Activated CD8-positive, alpha-beta memory T cell treated with anti-CD3 and anti-CD28 coated beads, Interleukin-2, amount 10 ng/mL, durations not matched to agents 7 days and 5 days (primary cell): ENCODE data around the gene CDON. TPM values are rescaled to one million over a fixed set of nuclear protein-coding genes. Genes with fewer than 3 reads are reported as not detected.

Experiments used
- ATAC-seq: fragments of 150-1000 bp; cut with Tn5 transposase; one replicate; pipeline ENCODE4 v1.10.0; 2021; ENCODE audit warnings: moderate library complexity
- CTCF ChIA-PET: fragments of 350-600 bp; sonication (Branson Sonifier 250); formaldehyde crosslinking; loops from one replicate; lab custom pipeline; 2021; ENCODE audit warnings: antibody characterized with exemption; lab: Charles Lee
- DNase-seq: peaks from one replicate; pipeline ENCODE4 v3.0.0-alpha.2; 2020
- H3K27ac Mint-ChIP-seq: one replicate; pipeline ENCODE4 v1.8.0; 2021; ENCODE audit warnings: mild to moderate bottlenecking, mixed read lengths
- H3K27me3 Mint-ChIP-seq: one replicate; pipeline ENCODE4 v1.8.0; 2021; ENCODE audit warnings: mixed read lengths
- H3K36me3 Mint-ChIP-seq: one replicate; pipeline ENCODE4 v1.8.0; 2021; ENCODE audit warnings: mild to moderate bottlenecking, mixed read lengths
- H3K4me1 Mint-ChIP-seq: one replicate; pipeline ENCODE4 v1.8.0; 2021; ENCODE audit warnings: mixed read lengths
- H3K4me3 Mint-ChIP-seq: one replicate; pipeline ENCODE4 v1.8.0; 2021; ENCODE audit warnings: mild to moderate bottlenecking, moderate library complexity, mixed read lengths
- H3K9me3 Mint-ChIP-seq: one replicate; pipeline ENCODE4 v1.8.0; 2022; ENCODE audit warnings: low read depth, mixed read lengths
- total RNA-seq, 2 experiments: library from RNA; stranded (reverse); gene quantifications; one replicate each; pipeline ENCODE4 v1.2.3, GENCODE V29; 2021

CDON gene, protein sequence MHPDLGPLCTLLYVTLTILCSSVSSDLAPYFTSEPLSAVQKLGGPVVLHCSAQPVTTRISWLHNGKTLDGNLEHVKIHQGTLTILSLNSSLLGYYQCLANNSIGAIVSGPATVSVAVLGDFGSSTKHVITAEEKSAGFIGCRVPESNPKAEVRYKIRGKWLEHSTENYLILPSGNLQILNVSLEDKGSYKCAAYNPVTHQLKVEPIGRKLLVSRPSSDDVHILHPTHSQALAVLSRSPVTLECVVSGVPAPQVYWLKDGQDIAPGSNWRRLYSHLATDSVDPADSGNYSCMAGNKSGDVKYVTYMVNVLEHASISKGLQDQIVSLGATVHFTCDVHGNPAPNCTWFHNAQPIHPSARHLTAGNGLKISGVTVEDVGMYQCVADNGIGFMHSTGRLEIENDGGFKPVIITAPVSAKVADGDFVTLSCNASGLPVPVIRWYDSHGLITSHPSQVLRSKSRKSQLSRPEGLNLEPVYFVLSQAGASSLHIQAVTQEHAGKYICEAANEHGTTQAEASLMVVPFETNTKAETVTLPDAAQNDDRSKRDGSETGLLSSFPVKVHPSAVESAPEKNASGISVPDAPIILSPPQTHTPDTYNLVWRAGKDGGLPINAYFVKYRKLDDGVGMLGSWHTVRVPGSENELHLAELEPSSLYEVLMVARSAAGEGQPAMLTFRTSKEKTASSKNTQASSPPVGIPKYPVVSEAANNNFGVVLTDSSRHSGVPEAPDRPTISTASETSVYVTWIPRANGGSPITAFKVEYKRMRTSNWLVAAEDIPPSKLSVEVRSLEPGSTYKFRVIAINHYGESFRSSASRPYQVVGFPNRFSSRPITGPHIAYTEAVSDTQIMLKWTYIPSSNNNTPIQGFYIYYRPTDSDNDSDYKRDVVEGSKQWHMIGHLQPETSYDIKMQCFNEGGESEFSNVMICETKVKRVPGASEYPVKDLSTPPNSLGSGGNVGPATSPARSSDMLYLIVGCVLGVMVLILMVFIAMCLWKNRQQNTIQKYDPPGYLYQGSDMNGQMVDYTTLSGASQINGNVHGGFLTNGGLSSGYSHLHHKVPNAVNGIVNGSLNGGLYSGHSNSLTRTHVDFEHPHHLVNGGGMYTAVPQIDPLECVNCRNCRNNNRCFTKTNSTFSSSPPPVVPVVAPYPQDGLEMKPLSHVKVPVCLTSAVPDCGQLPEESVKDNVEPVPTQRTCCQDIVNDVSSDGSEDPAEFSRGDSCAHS (N-terminal part only)
- 1 to 10 TPM; 1.5 to 1.8 TPM for total RNA-seq

- Mint-ChIP-seq H3K27ac (peak within 1 kb of the TSS; percentile 95), H3K4me1 (peaks cover 7% of the 10 kb centered on the region), H3K4me3 (peak within 1 kb of the TSS; percentile 69), H3K9me3 (no peaks in the 10 kb centered on the region), H3K27me3 (peaks cover 56% of the 10 kb centered on the region), H3K36me3 (no peaks in the 10 kb centered on the region)
- CTCF ChIA-PET = interaction anchor here (0.8 to 1.4 kb wide), 2 partner anchors 9 to 148 kb away, joined by 3 to 4 read pairs; partner anchors contain the start of genes FAM118B and RPUSD4
- DNase-seq (peak; percentile 92), ATAC-seq (peak; percentile 97)
Observed at GRCh38 chr11:126062679-126063506, at the start of gene CDON. TSS of gene CDON (minus strand) at chr11:126062866. CDS start at chr11:126023476, 39,390 bp downstream.

DNA sequence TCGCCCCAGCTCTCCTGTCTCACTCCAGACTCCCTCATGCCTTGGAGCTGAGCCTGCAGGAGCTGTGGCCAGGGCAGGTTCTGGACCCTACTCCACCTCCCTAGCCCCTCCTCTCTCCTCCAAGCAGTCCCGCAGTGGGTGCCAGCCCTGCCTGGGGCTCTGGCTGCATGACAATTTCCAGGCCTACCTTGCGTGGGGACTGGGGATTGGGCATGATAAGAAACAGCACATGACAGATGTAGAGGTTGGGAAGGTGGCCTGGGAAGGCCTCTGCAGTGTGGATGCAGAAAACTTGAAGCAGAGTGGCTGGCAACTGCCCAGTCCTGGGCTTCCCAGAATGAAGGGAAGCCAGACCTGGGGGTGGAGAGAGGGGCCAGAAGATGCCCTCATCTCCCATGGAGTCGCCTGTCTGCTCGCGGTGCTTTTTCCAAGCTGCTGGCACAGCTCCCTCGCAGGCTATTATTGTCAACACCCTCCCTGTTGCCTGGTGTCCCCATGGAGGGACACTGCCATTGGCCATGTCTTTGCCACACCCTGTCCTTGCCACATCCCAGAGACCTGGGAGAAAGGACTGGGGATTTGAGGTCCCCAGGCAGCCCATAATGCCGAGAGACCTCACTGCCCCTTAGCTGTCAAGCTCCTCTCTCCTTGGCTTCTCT lies 48.9 kb upstream of the CDON start:
- H3K4me3 Mint-ChIP-seq = no peak overlapping the region
- H3K27ac Mint-ChIP-seq = no peak overlapping the region
- H3K36me3 Mint-ChIP-seq = no peaks in the 10 kb centered on the region
- CTCF ChIA-PET = no interaction called here
- ATAC-seq (no peak), DNase-seq (no peak)
- peaks cover 16% of the 10 kb centered on the region for H3K4me1 Mint-ChIP-seq
- H3K9me3 Mint-ChIP-seq = no peaks in the 10 kb centered on the region
- no peaks in the 10 kb centered on the region for H3K27me3 Mint-ChIP-seq

GRCh38 chr11:126109941-126110731 lies 47.5 kb upstream of the CDON start:
- Mint-ChIP-seq H3K27ac (peak overlapping the region; percentile 39), H3K9me3 (no peaks in the 10 kb centered on the region), H3K4me3 (no peak overlapping the region), H3K36me3 (no peaks in the 10 kb centered on the region), H3K27me3 (no peaks in the 10 kb centered on the region), H3K4me1 (peaks cover 16% of the 10 kb centered on the region)
- peak; percentile 43 for DNase-seq
- ATAC-seq = peak; percentile 76
- CTCF ChIA-PET = interaction anchor here (1.7 kb wide), 1 partner anchor 83 kb away, joined by 4 read pairs; no protein-coding TSS in a partner anchor

GRCh38 chr11:126106594-126107328 lies 44.1 kb upstream of the CDON start:
- H3K9me3 Mint-ChIP-seq = no peaks in the 10 kb centered on the region
- H3K36me3 Mint-ChIP-seq = no peaks in the 10 kb centered on the region
- peaks cover 16% of the 10 kb centered on the region for H3K4me1 Mint-ChIP-seq
- no peaks in the 10 kb centered on the region for H3K27me3 Mint-ChIP-seq
- no peak for DNase-seq
- H3K4me3 Mint-ChIP-seq = no peak overlapping the region
- ATAC-seq = no peak
- CTCF ChIA-PET = no interaction called here
- H3K27ac Mint-ChIP-seq = no peak overlapping the region

DNA sequence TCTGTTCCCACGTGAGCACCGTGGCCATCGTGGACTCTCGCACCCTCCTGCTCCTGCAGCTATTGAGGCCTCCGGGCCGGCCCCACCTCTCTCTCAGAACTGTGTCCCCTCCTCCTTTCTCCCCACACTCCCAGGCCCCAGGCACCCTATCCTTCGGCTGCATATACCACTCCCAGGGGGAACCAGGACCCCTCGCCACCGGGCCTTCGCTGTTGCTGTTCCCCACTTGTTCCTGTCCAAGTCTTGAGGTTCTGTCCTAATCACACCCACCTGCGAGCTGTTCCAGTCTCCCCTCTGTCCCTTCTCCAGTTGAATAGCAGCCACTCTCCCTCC lies 43.0 kb upstream of the CDON start:
- Mint-ChIP-seq H3K27me3 (no peaks in the 10 kb centered on the region), H3K4me1 (peaks cover 13% of the 10 kb centered on the region), H3K36me3 (no peaks in the 10 kb centered on the region), H3K4me3 (no peak overlapping the region), H3K27ac (no peak overlapping the region), H3K9me3 (no peaks in the 10 kb centered on the region)
- ATAC-seq (no peak), DNase-seq (no peak)
- CTCF ChIA-PET = no interaction called here

DNA sequence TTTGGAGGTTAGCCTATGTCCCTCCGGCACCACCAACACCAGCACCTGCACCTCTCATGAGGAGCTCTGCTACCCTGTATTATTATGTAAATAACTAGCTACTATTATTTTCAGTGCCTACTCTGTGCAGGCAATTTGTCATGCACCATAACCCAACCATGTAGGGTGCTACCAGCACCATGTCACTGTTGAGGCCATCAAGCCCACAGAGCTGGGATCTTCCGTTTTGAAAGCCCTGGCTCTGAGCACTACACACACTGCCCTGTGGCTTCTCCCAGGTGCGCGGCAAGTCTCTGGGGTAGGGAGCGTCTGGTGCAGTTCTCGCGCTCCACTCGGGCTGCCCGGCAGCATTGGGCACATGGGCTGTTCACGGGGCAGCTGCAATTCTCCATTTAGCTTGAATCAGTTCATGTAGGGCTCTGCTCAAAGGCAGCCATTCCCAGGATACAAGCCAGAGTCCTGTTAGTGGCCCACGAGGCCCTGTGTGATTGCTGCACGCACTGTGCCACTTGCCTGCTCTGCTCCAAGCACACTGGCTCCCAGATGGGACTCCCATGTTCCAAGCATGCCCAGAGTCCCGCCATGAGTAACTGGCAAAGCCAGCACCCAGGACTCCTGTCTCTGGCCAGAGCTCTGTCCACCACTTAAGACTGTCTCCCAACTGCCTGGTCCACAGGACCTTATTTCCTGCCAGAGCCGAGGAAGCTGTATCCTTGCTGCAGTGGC lies 42.5 kb upstream of the CDON start:
- Mint-ChIP-seq H3K36me3 (no peaks in the 10 kb centered on the region), H3K27ac (no peak overlapping the region), H3K4me1 (peaks cover 8% of the 10 kb centered on the region), H3K27me3 (no peaks in the 10 kb centered on the region), H3K9me3 (no peaks in the 10 kb centered on the region), H3K4me3 (no peak overlapping the region)
- ATAC-seq (no peak), DNase-seq (no peak)
- CTCF ChIA-PET = no interaction called here

DNA sequence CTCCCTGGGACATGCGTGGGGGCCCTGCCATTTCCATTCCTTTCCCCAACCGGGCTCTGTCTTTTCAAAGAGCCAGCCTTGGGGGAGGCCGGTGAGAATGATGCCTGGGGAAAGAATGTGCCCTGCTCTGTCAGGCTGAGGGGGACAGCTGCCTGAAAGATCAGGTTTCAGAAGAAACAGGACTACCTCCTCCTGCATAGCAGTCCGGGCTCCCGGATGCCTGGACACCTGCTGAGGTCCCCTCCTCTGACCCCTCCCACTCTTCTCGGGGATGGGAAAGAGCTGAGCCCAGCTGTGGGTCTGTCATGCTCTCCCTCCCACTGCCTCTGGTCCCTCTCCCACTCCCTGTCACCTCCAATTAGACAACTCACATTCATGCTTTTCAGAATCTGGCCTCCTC lies 41.8 kb upstream of the CDON start:
- H3K9me3 Mint-ChIP-seq = no peaks in the 10 kb centered on the region
- H3K4me1 Mint-ChIP-seq = peaks cover under 1% of the 10 kb centered on the region
- no peaks in the 10 kb centered on the region for H3K36me3 Mint-ChIP-seq
- no peak for ATAC-seq
- H3K27ac Mint-ChIP-seq = no peak overlapping the region
- H3K27me3 Mint-ChIP-seq = no peaks in the 10 kb centered on the region
- CTCF ChIA-PET = no interaction called here
- H3K4me3 Mint-ChIP-seq = no peak overlapping the region
- DNase-seq = no peak

DNA sequence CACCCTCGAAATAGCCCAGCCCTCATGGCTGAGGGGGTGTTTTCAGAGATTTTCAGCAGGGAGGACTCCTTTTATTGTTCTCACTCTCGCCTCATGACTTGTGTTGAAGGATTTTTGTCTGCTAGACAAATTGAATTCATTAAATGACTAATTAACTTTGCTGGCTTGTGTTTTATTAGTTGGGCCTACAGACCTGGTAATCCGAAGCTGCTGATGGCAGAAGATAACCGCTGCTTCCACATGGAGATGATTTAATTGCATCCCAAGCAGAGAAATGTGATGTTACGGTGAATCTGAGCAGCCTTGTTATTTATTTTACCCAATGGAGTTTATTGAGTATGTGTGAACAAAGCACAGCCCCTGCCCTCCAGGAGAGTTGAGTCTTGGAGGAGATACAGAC lies 40.5 kb upstream of the CDON start:
- DNase-seq = no peak
- H3K36me3 Mint-ChIP-seq = no peaks in the 10 kb centered on the region
- no peaks in the 10 kb centered on the region for H3K27me3 Mint-ChIP-seq
- H3K9me3 Mint-ChIP-seq = no peaks in the 10 kb centered on the region
- H3K27ac Mint-ChIP-seq = no peak overlapping the region
- H3K4me3 Mint-ChIP-seq = no peak overlapping the region
- H3K4me1 Mint-ChIP-seq = no peaks in the 10 kb centered on the region
- ATAC-seq = no peak
- CTCF ChIA-PET = no interaction called here

GRCh38 chr11:126102436-126102981 lies 39.8 kb upstream of the CDON start:
- H3K9me3 Mint-ChIP-seq = no peaks in the 10 kb centered on the region
- DNase-seq (no peak), ATAC-seq (no peak)
- no peak overlapping the region for H3K4me3 Mint-ChIP-seq
- H3K4me1 Mint-ChIP-seq = no peaks in the 10 kb centered on the region
- H3K27ac Mint-ChIP-seq = no peak overlapping the region
- peaks cover 4% of the 10 kb centered on the region for H3K27me3 Mint-ChIP-seq
- CTCF ChIA-PET = interaction anchor here (1.6 kb wide), 1 partner anchor 19 kb away, joined by 3 read pairs; no protein-coding TSS in a partner anchor
- no peaks in the 10 kb centered on the region for H3K36me3 Mint-ChIP-seq

DNA sequence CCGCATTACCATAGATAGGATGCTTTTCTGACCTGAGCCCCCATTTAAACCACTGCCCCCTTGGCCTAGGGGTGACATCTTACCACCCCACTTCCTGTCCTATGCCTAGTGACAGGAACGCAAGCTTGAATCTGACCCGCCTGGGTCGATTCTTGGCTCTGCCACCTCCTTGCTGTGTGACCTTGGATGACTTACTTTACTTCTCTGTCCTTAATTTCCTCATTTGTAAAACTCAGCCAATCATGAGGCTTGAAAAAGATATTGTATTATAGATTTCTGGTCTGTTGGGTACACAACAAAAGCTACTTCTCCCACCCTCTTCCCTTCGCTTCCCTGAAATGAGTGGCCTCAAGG lies 39.2 kb upstream of the CDON start:
- Mint-ChIP-seq H3K27me3 (peaks cover 4% of the 10 kb centered on the region), H3K4me3 (no peak overlapping the region), H3K9me3 (no peaks in the 10 kb centered on the region), H3K4me1 (no peaks in the 10 kb centered on the region), H3K27ac (no peak overlapping the region), H3K36me3 (no peaks in the 10 kb centered on the region)
- no peak for DNase-seq
- ATAC-seq = no peak
- CTCF ChIA-PET = interaction anchor here (1.6 kb wide), 1 partner anchor 18 kb away, joined by 3 read pairs; no protein-coding TSS in a partner anchor
